HepG2 (cell line): Measurements from ENCODE around the gene MRM3.

Experiments used
- ELF1 ChIP-seq: sonication (generic); formaldehyde crosslinking; IDR thresholded peaks from 2 replicates; pipeline ENCODE4 v1.4.0; 2020; ENCODE audit warnings: missing genetic modification reagents
- EP300 ChIP-seq, 3 experiments: sonication (generic) in 1 of 3; formaldehyde crosslinking in 1 of 3; IDR thresholded peaks; 2 replicates each; pipeline versions ENCODE4 v1.5.1 to v1.6.1; 2011 to 2020; ENCODE audit warnings: low read depth in 2 of 3, low read length in 2 of 3, borderline replicate concordance in 1 of 3, improper control_type of control experiment in 1 of 3, mild to moderate bottlenecking in 1 of 3, missing genetic modification reagents in 1 of 3, moderate library complexity in 1 of 3
- FOXA1 ChIP-seq, 2 experiments: fragments of 450-650 bp in 1 of 2; sonication (generic) in 1 of 2; formaldehyde crosslinking in 1 of 2; IDR thresholded peaks; 2 replicates each; pipeline versions ENCODE4 v1.4.0 to v1.6.1; 2016 to 2020; ENCODE audit warnings: missing genetic modification reagents in 1 of 2
- GATA4 ChIP-seq: sonication (generic); IDR thresholded peaks from 2 replicates; pipeline ENCODE4 v1.6.1; 2016; ENCODE audit warnings: antibody characterized with exemption, low read depth, borderline replicate concordance
- GTF2F1 ChIP-seq: fragments of 150-350 bp; IDR thresholded peaks from 2 replicates; pipeline ENCODE4 v1.6.1; 2014; ENCODE audit warnings: low read length
- ONECUT2 ChIP-seq: sonication (generic); formaldehyde crosslinking; IDR thresholded peaks from 2 replicates; pipeline ENCODE4 v1.4.0; 2020; ENCODE audit warnings: missing genetic modification reagents
- POLR2A ChIP-seq, 2 experiments: IDR thresholded peaks; 2 replicates each; pipeline ENCODE4 v1.6.1; 2011; ENCODE audit warnings: low read depth in 2 of 2, low read length in 2 of 2, mild to moderate bottlenecking in 1 of 2, moderate library complexity in 1 of 2; ENCODE audit not compliant: insufficient read depth in 1 of 2
- ZNF10 ChIP-seq: sonication (generic); formaldehyde crosslinking; IDR thresholded peaks from 2 replicates; pipeline ENCODE4 v1.4.0; 2020; ENCODE audit warnings: mild to moderate bottlenecking, low read depth, missing genetic modification reagents, borderline replicate concordance
- TF ChIP-seq, protein P1 (sequence below): sonication (generic); formaldehyde crosslinking; IDR thresholded peaks from 2 replicates; pipeline ENCODE4 v1.5.0; 2020; ENCODE audit warnings: mild to moderate bottlenecking, missing genetic modification reagents, moderate library complexity
- TF ChIP-seq, protein P2 (sequence below), 2 experiments: sonication (generic) in 1 of 2; formaldehyde crosslinking in 1 of 2; IDR thresholded peaks; 2 replicates each; pipeline versions ENCODE4 v1.5.1 to v1.6.1; 2011 to 2020; ENCODE audit warnings: borderline replicate concordance in 1 of 2, low read depth in 1 of 2, low read length in 1 of 2, mild to moderate bottlenecking in 1 of 2, missing genetic modification reagents in 1 of 2, moderate library complexity in 1 of 2

DNA sequence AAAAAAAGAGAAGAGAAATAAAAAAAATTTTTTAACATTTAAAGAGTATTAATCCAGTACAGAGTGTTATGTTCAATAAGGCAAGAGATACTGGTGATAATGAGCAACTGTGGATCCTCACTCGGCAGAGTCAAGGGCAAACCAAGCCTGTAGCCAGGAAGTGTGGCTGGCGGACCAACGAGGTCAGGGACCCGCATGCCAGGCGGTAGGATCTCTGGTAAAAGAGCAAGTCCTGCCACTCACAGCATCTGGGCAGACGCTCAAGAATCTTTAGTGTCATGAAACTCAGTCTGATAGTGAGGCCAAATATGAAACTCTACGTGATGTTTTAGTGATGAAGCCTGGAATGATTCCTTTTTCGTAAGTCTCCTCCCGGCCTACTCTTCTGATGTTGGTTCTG, 21.8 kb upstream of the MRM3 start:
- no peak for TF ChIP-seq POLR2A (IDR thresholded peaks at IDR 0.05; ENCODE audit: insufficient read depth in 1 of 2, low read depth in 2 of 2, low read length in 2 of 2)
- TF ChIP-seq, protein P1, sequence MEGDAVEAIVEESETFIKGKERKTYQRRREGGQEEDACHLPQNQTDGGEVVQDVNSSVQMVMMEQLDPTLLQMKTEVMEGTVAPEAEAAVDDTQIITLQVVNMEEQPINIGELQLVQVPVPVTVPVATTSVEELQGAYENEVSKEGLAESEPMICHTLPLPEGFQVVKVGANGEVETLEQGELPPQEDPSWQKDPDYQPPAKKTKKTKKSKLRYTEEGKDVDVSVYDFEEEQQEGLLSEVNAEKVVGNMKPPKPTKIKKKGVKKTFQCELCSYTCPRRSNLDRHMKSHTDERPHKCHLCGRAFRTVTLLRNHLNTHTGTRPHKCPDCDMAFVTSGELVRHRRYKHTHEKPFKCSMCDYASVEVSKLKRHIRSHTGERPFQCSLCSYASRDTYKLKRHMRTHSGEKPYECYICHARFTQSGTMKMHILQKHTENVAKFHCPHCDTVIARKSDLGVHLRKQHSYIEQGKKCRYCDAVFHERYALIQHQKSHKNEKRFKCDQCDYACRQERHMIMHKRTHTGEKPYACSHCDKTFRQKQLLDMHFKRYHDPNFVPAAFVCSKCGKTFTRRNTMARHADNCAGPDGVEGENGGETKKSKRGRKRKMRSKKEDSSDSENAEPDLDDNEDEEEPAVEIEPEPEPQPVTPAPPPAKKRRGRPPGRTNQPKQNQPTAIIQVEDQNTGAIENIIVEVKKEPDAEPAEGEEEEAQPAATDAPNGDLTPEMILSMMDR = no peak
- no peak for TF ChIP-seq ZNF10
- TF ChIP-seq ELF1 (CRISPR knock-in tag) = no peak
- TF ChIP-seq GATA4 = no peak
- no peak for TF ChIP-seq GTF2F1
- no peak for TF ChIP-seq FOXA1 (IDR thresholded peaks at IDR 0.05)
- no peak for TF ChIP-seq FOXA1 (CRISPR knock-in tag; IDR thresholded peaks at IDR 0.05)
- TF ChIP-seq, protein P2, sequence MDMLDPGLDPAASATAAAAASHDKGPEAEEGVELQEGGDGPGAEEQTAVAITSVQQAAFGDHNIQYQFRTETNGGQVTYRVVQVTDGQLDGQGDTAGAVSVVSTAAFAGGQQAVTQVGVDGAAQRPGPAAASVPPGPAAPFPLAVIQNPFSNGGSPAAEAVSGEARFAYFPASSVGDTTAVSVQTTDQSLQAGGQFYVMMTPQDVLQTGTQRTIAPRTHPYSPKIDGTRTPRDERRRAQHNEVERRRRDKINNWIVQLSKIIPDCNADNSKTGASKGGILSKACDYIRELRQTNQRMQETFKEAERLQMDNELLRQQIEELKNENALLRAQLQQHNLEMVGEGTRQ (IDR thresholded peaks at IDR 0.05; ENCODE audit: low read depth, low read length) = no peak
- TF ChIP-seq, protein P2 (CRISPR knock-in tag; IDR thresholded peaks at IDR 0.05; ENCODE audit: borderline replicate concordance) = no peak
- no peak for TF ChIP-seq EP300 (IDR thresholded peaks at IDR 0.05; ENCODE audit: low read depth in 2 of 2, low read length in 2 of 2)
- no peak for TF ChIP-seq EP300 (CRISPR knock-in tag; IDR thresholded peaks at IDR 0.05; ENCODE audit: borderline replicate concordance)
- TF ChIP-seq ONECUT2 = no peak
